ENCODE results near the gene PGP. TPM values are rescaled to one million over a fixed set of nuclear protein-coding genes. Genes with fewer than 3 reads are reported as not detected.

The PGP gene
- total RNA-seq, 4 donors from 2014 or later = 8.1 to 10.4 (median 9.6) TPM

DNA sequence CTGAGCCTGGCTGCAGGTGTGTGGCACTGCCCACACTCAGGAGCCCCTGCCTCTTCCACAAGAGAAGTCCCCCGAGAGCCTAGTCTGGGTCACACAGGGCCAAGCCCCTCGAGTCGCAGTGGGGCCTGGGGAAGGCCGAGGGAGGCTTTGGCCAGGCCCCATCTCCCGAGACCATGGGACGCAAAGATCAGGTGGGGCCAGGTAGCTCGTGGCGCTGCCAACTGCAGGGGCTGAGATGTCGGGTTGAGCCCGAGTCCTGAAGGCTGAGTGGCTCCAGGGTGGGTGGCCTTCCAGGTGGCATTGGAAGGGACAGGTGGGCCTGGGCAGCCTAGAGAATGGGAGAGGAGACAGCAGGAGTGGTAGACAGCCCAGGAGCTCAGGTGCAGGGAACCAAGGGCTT is 52.7 kb downstream of the PGP start:
- DNase-seq (ENCODE audit: low spot score) (no peak), ATAC-seq (ENCODE audit: low FRiP score) (no peak)
- TF ChIP-seq, protein P1, sequence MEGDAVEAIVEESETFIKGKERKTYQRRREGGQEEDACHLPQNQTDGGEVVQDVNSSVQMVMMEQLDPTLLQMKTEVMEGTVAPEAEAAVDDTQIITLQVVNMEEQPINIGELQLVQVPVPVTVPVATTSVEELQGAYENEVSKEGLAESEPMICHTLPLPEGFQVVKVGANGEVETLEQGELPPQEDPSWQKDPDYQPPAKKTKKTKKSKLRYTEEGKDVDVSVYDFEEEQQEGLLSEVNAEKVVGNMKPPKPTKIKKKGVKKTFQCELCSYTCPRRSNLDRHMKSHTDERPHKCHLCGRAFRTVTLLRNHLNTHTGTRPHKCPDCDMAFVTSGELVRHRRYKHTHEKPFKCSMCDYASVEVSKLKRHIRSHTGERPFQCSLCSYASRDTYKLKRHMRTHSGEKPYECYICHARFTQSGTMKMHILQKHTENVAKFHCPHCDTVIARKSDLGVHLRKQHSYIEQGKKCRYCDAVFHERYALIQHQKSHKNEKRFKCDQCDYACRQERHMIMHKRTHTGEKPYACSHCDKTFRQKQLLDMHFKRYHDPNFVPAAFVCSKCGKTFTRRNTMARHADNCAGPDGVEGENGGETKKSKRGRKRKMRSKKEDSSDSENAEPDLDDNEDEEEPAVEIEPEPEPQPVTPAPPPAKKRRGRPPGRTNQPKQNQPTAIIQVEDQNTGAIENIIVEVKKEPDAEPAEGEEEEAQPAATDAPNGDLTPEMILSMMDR (IDR thresholded peaks at IDR 0.05) = no peak

Other genes starting within 250 kb of the PGP start
- not detected for gene RNF151, start 248.0 kb downstream of the PGP start, total RNA-seq
- gene TBL3, start 242.8 kb downstream of the PGP start, total RNA-seq = 10 to 100 TPM; 32.2 to 44.3 (median 34.3) TPM
- gene NOXO1, start 233.4 kb downstream of the PGP start, total RNA-seq = not detected
- gene GFER, start 230.6 kb downstream of the PGP start, total RNA-seq = 10 to 100 TPM; 11.9 to 18.4 (median 16.0) TPM
- 1 to 10 TPM in 1 of 4 donors, under 1 TPM in 1, not detected in 2; 0.28 to 1.6 TPM for gene SYNGR3, start 224.9 kb downstream of the PGP start, total RNA-seq
- 10 to 100 TPM; 19.1 to 49.0 (median 24.3) TPM for gene ZNF598, start 205.0 kb downstream of the PGP start, total RNA-seq
- under 1 TPM in 1 of 4 donors, not detected in 3; 0.48 TPM for gene NPW, start 195.1 kb downstream of the PGP start, total RNA-seq
- 100 to 1,000 TPM in 2 of 4 donors, 10 to 100 TPM in 2; 52.8 to 166 (median 84.9) TPM for gene NHERF2, start 187.9 kb downstream of the PGP start, total RNA-seq
- 10 to 100 TPM in 3 of 4 donors, 1 to 10 TPM in 1; 7.1 to 18.1 (median 10.9) TPM for gene NTHL1, start 167.0 kb downstream of the PGP start, total RNA-seq
- 10 to 100 TPM; 30.0 to 59.4 (median 35.9) TPM for gene TSC2, start 166.9 kb downstream of the PGP start, total RNA-seq
- gene PKD1, start 78.9 kb downstream of the PGP start, total RNA-seq = 100 to 1,000 TPM in 2 of 4 donors, 10 to 100 TPM in 2; 86.4 to 214 (median 121) TPM
- gene RAB26, start 66.2 kb downstream of the PGP start, total RNA-seq = 1 to 10 TPM in 2 of 4 donors, under 1 TPM in 1, not detected in 1; 0.19 to 2.0 (median 1.1) TPM
- 10 to 100 TPM; 31.9 to 42.7 (median 34.3) TPM for gene TRAF7, start 59.1 kb downstream of the PGP start, total RNA-seq
- under 1 TPM; 0.12 to 0.19 (median 0.14) TPM for gene CASKIN1, start 18.2 kb downstream of the PGP start, total RNA-seq
- gene MLST8, start 9.4 kb downstream of the PGP start, total RNA-seq = 10 to 100 TPM; 29.8 to 44.6 (median 34.6) TPM
- 10 to 100 TPM in 1 of 4 donors, 1 to 10 TPM in 3; 1.5 to 10.1 (median 4.3) TPM for gene BRICD5, start 4.0 kb downstream of the PGP start, total RNA-seq
- 10 to 100 TPM; 18.3 to 39.6 (median 25.7) TPM for gene E4F1, start 8.8 kb upstream of the PGP start, total RNA-seq
- under 1 TPM in 3 of 4 donors, not detected in 1; 0.63 to 0.93 (median 0.84) TPM for gene DNASE1L2, start 21.6 kb upstream of the PGP start, total RNA-seq
- gene ECI1, start 36.7 kb upstream of the PGP start, total RNA-seq = 10 to 100 TPM; 26.2 to 66.5 (median 38.4) TPM
- gene RNPS1, start 53.3 kb upstream of the PGP start, total RNA-seq = 100 to 1,000 TPM in 1 of 4 donors, 10 to 100 TPM in 3; 84.9 to 171 (median 92.2) TPM
- 10 to 100 TPM in 1 of 4 donors, 1 to 10 TPM in 3; 6.6 to 19.0 (median 8.0) TPM for gene ABCA3, start 125.9 kb upstream of the PGP start, total RNA-seq
- 1 to 10 TPM; 1.3 to 2.9 (median 2.5) TPM for gene CCNF, start 214.6 kb upstream of the PGP start, total RNA-seq
- gene TEDC2, start 245.3 kb upstream of the PGP start, total RNA-seq = 1 to 10 TPM in 1 of 4 donors, under 1 TPM in 1, not detected in 2; 0.50 to 1.1 TPM

Measured in omental fat pad (tissue), 4 donors.